ENCODE data around the gene COLQ. TPM values are rescaled to one million over a fixed set of nuclear protein-coding genes. Genes with fewer than 3 reads are reported as not detected.

COLQ gene
- total RNA-seq, 1 experiment from 2014 or later: 1.5 TPM

GRCh38 chr3:15450438-15451215 lies 70.9 kb downstream of the COLQ start:
- H4K20me1 ChIP-seq (ENCODE audit: low read length): no peaks in the 10 kb centered on the region
- H3K9ac ChIP-seq (ENCODE audit: low read length): no peak overlapping the region
- no peaks in the 10 kb centered on the region for H3K4me1 ChIP-seq (ENCODE audit: insufficient read depth, low read length)
- no peaks in the 10 kb centered on the region for H3K27me3 ChIP-seq (ENCODE audit: low read length)
- no peak overlapping the region for H3K4me2 ChIP-seq (ENCODE audit: low read length)
- H3K9me3 ChIP-seq (ENCODE audit: low read length): no peaks in the 10 kb centered on the region
- H3K9me2 ChIP-seq (replicated peaks; ENCODE audit: low read length): no peaks in the 10 kb centered on the region
- ChIA-PET POLR2A (ENCODE audit: unreplicated experiment) (no interaction called here), CTCF (no interaction called here)
- H3K79me2 ChIP-seq (ENCODE audit: low read length): no peaks in the 10 kb centered on the region
- no peak overlapping the region for H3K4me3 ChIP-seq (ENCODE audit: low read length)
- no peaks in the 10 kb centered on the region for H3K36me3 ChIP-seq (ENCODE audit: low read depth, low read length)
- TF ChIP-seq EZH2 (IDR thresholded peaks at IDR 0.05; ENCODE audit: low read length, unreplicated experiment) (no peak), EZH2phosphoT487 (IDR thresholded peaks at IDR 0.05; ENCODE audit: borderline replicate concordance, low read length) (no peak)
- TF ChIP-seq, protein P1, sequence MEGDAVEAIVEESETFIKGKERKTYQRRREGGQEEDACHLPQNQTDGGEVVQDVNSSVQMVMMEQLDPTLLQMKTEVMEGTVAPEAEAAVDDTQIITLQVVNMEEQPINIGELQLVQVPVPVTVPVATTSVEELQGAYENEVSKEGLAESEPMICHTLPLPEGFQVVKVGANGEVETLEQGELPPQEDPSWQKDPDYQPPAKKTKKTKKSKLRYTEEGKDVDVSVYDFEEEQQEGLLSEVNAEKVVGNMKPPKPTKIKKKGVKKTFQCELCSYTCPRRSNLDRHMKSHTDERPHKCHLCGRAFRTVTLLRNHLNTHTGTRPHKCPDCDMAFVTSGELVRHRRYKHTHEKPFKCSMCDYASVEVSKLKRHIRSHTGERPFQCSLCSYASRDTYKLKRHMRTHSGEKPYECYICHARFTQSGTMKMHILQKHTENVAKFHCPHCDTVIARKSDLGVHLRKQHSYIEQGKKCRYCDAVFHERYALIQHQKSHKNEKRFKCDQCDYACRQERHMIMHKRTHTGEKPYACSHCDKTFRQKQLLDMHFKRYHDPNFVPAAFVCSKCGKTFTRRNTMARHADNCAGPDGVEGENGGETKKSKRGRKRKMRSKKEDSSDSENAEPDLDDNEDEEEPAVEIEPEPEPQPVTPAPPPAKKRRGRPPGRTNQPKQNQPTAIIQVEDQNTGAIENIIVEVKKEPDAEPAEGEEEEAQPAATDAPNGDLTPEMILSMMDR (conservative IDR thresholded peaks at IDR 0.05; ENCODE audit: low read depth, low read length): no peak
- H3F3A ChIP-seq (ENCODE audit: low read length, unreplicated experiment): no peaks in the 10 kb centered on the region
- BruUV-seq (replicated peaks): no TSS peak
- intact Hi-C loops (cut with micrococcal nuclease): no loop called here
- DNase-seq: no peak
- H2AFZ ChIP-seq (ENCODE audit: low read length): no peak overlapping the region
- no peak overlapping the region for H3K27ac ChIP-seq (ENCODE audit: low read length)
- ATAC-seq: no peak

- no peaks in the 10 kb centered on the region for H3K79me2 ChIP-seq (ENCODE audit: low read length)
- no peak overlapping the region for H3K27ac ChIP-seq (ENCODE audit: low read length)
- H3K4me1 ChIP-seq (ENCODE audit: insufficient read depth, low read length): no peaks in the 10 kb centered on the region
- H3K4me3 ChIP-seq (ENCODE audit: low read length): no peak overlapping the region
- ChIA-PET CTCF (no interaction called here), POLR2A (ENCODE audit: unreplicated experiment) (no interaction called here)
- no peak for ATAC-seq
- no peaks in the 10 kb centered on the region for H3K27me3 ChIP-seq (ENCODE audit: low read length)
- H3K4me2 ChIP-seq (ENCODE audit: low read length): no peak overlapping the region
- BruUV-seq (replicated peaks): no TSS peak
- no peaks in the 10 kb centered on the region for H3K36me3 ChIP-seq (ENCODE audit: low read depth, low read length)
- H2AFZ ChIP-seq (ENCODE audit: low read length): no peak overlapping the region
- DNase-seq: no peak
- no peaks in the 10 kb centered on the region for H3F3A ChIP-seq (ENCODE audit: low read length, unreplicated experiment)
- intact Hi-C loops (cut with micrococcal nuclease): no loop called here
- no peaks in the 10 kb centered on the region for H3K9me2 ChIP-seq (replicated peaks; ENCODE audit: low read length)
- H4K20me1 ChIP-seq (ENCODE audit: low read length): no peaks in the 10 kb centered on the region
- no peak for TF ChIP-seq EZH2phosphoT487 (IDR thresholded peaks at IDR 0.05; ENCODE audit: borderline replicate concordance, low read length)
- TF ChIP-seq EZH2 (IDR thresholded peaks at IDR 0.05; ENCODE audit: low read length, unreplicated experiment): no peak
- TF ChIP-seq, protein P1 (conservative IDR thresholded peaks at IDR 0.05; ENCODE audit: low read depth, low read length): no peak
- no peaks in the 10 kb centered on the region for H3K9me3 ChIP-seq (ENCODE audit: low read length)
- no peak overlapping the region for H3K9ac ChIP-seq (ENCODE audit: low read length)
Observed at GRCh38 chr3:15449489-15450224, 71.8 kb downstream of the COLQ start.
